ENCODE measurements around the gene ICOS.

Gene ICOS

GRCh38 chr2:203893401-203893800 is 43.2 kb upstream of the ICOS start:
- no peak overlapping the region for H3K4me3 ChIP-seq (ENCODE audit: low read length)
- TF ChIP-seq CTCF (conservative IDR thresholded peaks at IDR 0.05; ENCODE audit: low read depth, low read length) = no peak
- no peak for DNase-seq (ENCODE audit: low read depth)

- no peak for TF ChIP-seq CTCF (conservative IDR thresholded peaks at IDR 0.05; ENCODE audit: low read depth, low read length)
- H3K4me3 ChIP-seq (ENCODE audit: low read length) = no peak overlapping the region
- no peak for DNase-seq (ENCODE audit: low read depth)
Observed at GRCh38 chr2:203893840-203894239, 42.7 kb upstream of the ICOS start.

- TF ChIP-seq CTCF (conservative IDR thresholded peaks at IDR 0.05; ENCODE audit: low read depth, low read length) = no peak
- DNase-seq (ENCODE audit: low read depth) = no peak
- H3K4me3 ChIP-seq (ENCODE audit: low read length) = no peak overlapping the region
Observed at GRCh38 chr2:203894262-203894661, 42.3 kb upstream of the ICOS start.

- no peak for TF ChIP-seq CTCF (conservative IDR thresholded peaks at IDR 0.05; ENCODE audit: low read depth, low read length)
- H3K4me3 ChIP-seq (ENCODE audit: low read length) = no peak overlapping the region
- DNase-seq (ENCODE audit: low read depth) = no peak
Observed at GRCh38 chr2:203897544-203897943, 39.0 kb upstream of the ICOS start.

- no peak overlapping the region for H3K4me3 ChIP-seq (ENCODE audit: low read length)
- TF ChIP-seq CTCF (conservative IDR thresholded peaks at IDR 0.05; ENCODE audit: low read depth, low read length) = no peak
- no peak for DNase-seq (ENCODE audit: low read depth)
Observed at GRCh38 chr2:203898657-203899056, 37.9 kb upstream of the ICOS start.

- no peak overlapping the region for H3K4me3 ChIP-seq (ENCODE audit: low read length)
- TF ChIP-seq CTCF (conservative IDR thresholded peaks at IDR 0.05; ENCODE audit: low read depth, low read length) = no peak
- DNase-seq (ENCODE audit: low read depth) = no peak
Observed at GRCh38 chr2:203900253-203900652, 36.3 kb upstream of the ICOS start.

GRCh38 chr2:203904022-203904421 is 32.5 kb upstream of the ICOS start:
- DNase-seq (ENCODE audit: low read depth) = no peak
- TF ChIP-seq CTCF (conservative IDR thresholded peaks at IDR 0.05; ENCODE audit: low read depth, low read length) = no peak
- H3K4me3 ChIP-seq (ENCODE audit: low read length) = no peak overlapping the region
